Measurements from ENCODE around the gene FRA10AC1.
A peak's percentile ranks its signal among the peaks of the same experiment; 100 is the strongest.

The FRA10AC1 gene

GRCh38 chr10:93639791-93640190 lies 62.6 kb downstream of the FRA10AC1 start:
- DNase-seq (ENCODE audit: insufficient read length, low spot score) (no peak), FAIRE-seq (no peak)

GRCh38 chr10:93630625-93631557 lies 71.5 kb downstream of the FRA10AC1 start:
- DNase-seq (ENCODE audit: insufficient read length, low spot score) (no peak), FAIRE-seq (no peak)

GRCh38 chr10:93629647-93630305 lies 72.6 kb downstream of the FRA10AC1 start:
- peak; percentile 69 for FAIRE-seq
- no peak for DNase-seq (ENCODE audit: insufficient read length, low spot score)

- DNase-seq (ENCODE audit: insufficient read length, low spot score) (no peak), FAIRE-seq (no peak)
Measured at GRCh38 chr10:93628858-93629257, 73.5 kb downstream of the FRA10AC1 start.

GRCh38 chr10:93622942-93623341 lies 79.5 kb downstream of the FRA10AC1 start:
- DNase-seq (ENCODE audit: insufficient read length, low spot score) (no peak), FAIRE-seq (no peak)

- DNase-seq (ENCODE audit: insufficient read length, low spot score) = no peak
- FAIRE-seq = no peak
Measured at GRCh38 chr10:93620925-93621324, 81.5 kb downstream of the FRA10AC1 start.
